GM13977 (cell line): ENCODE data around the gene CACNA1C.

Source experiments
- DNase-seq: peaks from one replicate; pipeline ENCODE4 v3.0.0; 2012; ENCODE audit warnings: low spot score
- in situ Hi-C: fragments of 300-500 bp; cut with MboI; formaldehyde crosslinking; loops from one replicate; pipeline ENCODE4 v1.12.0; 2022; ENCODE audit warnings: low sequenced_read_pairs, low pct_unique_long_range_greater_than_20kb, mixed read lengths, inconsistent platforms; ENCODE audit not compliant: unreplicated experiment
- TF ChIP-seq, protein P1 (sequence below): IDR thresholded peaks from 2 replicates; pipeline ENCODE4 v1.5.1; 2012; ENCODE audit warnings: mild to moderate bottlenecking, control low read depth; ENCODE audit not compliant: insufficient read depth; ENCODE audit errors: extremely low read depth, missing control alignments

CACNA1C gene

GRCh38 chr12:2226641-2227040 is 173.9 kb downstream of the CACNA1C start:
- in situ Hi-C loops, result no loop called here
- DNase-seq, result no peak
- TF ChIP-seq, protein P1, sequence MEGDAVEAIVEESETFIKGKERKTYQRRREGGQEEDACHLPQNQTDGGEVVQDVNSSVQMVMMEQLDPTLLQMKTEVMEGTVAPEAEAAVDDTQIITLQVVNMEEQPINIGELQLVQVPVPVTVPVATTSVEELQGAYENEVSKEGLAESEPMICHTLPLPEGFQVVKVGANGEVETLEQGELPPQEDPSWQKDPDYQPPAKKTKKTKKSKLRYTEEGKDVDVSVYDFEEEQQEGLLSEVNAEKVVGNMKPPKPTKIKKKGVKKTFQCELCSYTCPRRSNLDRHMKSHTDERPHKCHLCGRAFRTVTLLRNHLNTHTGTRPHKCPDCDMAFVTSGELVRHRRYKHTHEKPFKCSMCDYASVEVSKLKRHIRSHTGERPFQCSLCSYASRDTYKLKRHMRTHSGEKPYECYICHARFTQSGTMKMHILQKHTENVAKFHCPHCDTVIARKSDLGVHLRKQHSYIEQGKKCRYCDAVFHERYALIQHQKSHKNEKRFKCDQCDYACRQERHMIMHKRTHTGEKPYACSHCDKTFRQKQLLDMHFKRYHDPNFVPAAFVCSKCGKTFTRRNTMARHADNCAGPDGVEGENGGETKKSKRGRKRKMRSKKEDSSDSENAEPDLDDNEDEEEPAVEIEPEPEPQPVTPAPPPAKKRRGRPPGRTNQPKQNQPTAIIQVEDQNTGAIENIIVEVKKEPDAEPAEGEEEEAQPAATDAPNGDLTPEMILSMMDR, result no peak

DNA sequence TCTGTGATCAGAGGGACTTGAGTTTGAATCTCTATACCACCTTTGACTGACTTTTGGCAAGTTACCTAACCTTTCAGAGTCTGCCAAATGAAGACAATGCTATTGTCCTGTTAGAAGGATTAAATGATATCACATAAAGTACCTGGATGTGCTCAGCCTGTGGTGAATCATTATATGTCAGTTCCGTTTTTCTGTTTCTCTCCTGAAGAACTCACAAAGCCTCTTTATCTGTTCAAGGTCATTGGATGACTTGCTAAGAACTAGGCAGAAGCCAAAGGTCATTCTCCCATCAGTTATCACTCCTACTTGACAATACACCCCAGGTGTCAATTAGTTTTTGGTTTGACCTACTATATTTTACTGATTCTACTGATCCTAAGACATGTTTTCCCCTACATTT is 174.6 kb downstream of the CACNA1C start:
- DNase-seq, result no peak
- in situ Hi-C loops, result no loop called here
- TF ChIP-seq, protein P1, result no peak

GRCh38 chr12:2228535-2228934 is 175.7 kb downstream of the CACNA1C start:
- in situ Hi-C loops, result no loop called here
- TF ChIP-seq, protein P1, result no peak
- no peak for DNase-seq

DNA sequence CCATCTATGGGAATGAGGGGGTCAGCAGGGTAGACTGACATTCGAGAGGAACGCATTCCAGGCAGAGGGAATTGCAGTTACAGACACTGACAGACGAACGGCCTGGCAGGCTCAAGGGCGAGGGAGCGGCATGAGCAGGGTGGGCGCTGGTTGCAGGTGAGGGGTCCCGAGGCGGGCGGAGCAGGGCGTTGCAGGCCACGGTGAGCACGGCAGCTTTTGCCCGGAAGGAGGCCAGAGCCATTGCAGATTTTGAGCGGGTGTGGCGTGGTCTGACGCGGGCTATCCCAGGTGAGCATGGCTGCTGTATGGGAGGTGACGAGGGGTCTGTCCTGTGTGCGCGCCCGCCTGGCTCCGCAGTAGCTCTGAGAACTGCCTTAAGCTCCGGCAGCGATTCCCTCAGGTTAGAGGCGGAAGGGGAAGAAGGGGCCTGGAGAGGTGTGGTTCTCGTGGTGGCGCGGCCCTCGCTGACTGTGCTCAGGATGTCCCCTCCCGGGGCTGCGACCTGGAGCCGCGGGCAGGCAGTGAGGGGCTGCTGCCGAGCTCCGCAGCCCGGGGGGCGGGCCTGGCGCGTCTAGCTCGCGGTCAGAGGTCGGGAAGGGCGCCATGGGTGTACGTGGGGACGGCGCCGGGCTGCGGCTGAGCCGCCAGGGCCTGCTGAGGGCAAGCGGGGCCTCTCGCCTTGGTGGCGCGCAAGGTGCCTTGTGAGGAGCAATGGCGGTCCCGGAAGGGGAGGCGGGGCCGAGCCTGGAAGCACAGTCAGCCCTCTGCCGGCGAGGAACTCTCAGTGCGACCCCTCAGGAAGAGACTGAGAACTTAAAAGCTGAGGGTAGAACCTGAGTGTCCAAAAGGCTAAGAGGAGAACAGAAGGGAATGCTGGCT is 177.1 kb downstream of the CACNA1C start:
- TF ChIP-seq, protein P1, result no peak
- in situ Hi-C loops, result no loop called here
- DNase-seq, result no peak

- TF ChIP-seq, protein P1, result no peak
- DNase-seq, result no peak
- in situ Hi-C loops, result no loop called here
Measured at GRCh38 chr12:2231011-2231595, 178.3 kb downstream of the CACNA1C start.

- in situ Hi-C loops, result no loop called here
- TF ChIP-seq, protein P1, result no peak
- DNase-seq, result no peak
Measured at GRCh38 chr12:2231956-2232355, 179.2 kb downstream of the CACNA1C start.
